ENCODE measurements around the gene SPOP.

Gene SPOP

GRCh38 chr17:49596613-49597244 lies 81.2 kb downstream of the SPOP start:
- H3K36me3 Mint-ChIP-seq (ENCODE audit: low read depth), result peaks cover 69% of the 10 kb centered on the region
- no peaks in the 10 kb centered on the region for H3K9me3 Mint-ChIP-seq
- no peaks in the 10 kb centered on the region for H3K27me3 Mint-ChIP-seq (ENCODE audit: low read depth)
- no peaks in the 10 kb centered on the region for H3K4me1 Mint-ChIP-seq
- TF ChIP-seq CTCF (IDR thresholded peaks at IDR 0.05; ENCODE audit: unreplicated experiment in 3 of 3), result no peak
- no peak overlapping the region for H3K27ac Mint-ChIP-seq
- no peak overlapping the region for H3K4me3 Mint-ChIP-seq

GRCh38 chr17:49595980-49596379 lies 81.9 kb downstream of the SPOP start:
- TF ChIP-seq CTCF (IDR thresholded peaks at IDR 0.05; ENCODE audit: unreplicated experiment in 3 of 3), result no peak
- H3K4me1 Mint-ChIP-seq, result no peaks in the 10 kb centered on the region
- no peak overlapping the region for H3K27ac Mint-ChIP-seq
- H3K36me3 Mint-ChIP-seq (ENCODE audit: low read depth), result peaks cover 68% of the 10 kb centered on the region
- no peaks in the 10 kb centered on the region for H3K27me3 Mint-ChIP-seq (ENCODE audit: low read depth)
- no peak overlapping the region for H3K4me3 Mint-ChIP-seq
- no peaks in the 10 kb centered on the region for H3K9me3 Mint-ChIP-seq

GRCh38 chr17:49595328-49595727 lies 82.6 kb downstream of the SPOP start:
- no peak overlapping the region for H3K4me3 Mint-ChIP-seq
- no peak for TF ChIP-seq CTCF (IDR thresholded peaks at IDR 0.05; ENCODE audit: unreplicated experiment in 3 of 3)
- no peaks in the 10 kb centered on the region for H3K9me3 Mint-ChIP-seq
- no peaks in the 10 kb centered on the region for H3K27me3 Mint-ChIP-seq (ENCODE audit: low read depth)
- H3K36me3 Mint-ChIP-seq (ENCODE audit: low read depth), result peaks cover 61% of the 10 kb centered on the region
- H3K4me1 Mint-ChIP-seq, result no peaks in the 10 kb centered on the region
- H3K27ac Mint-ChIP-seq, result no peak overlapping the region

GRCh38 chr17:49592263-49592662 lies 85.6 kb downstream of the SPOP start:
- Mint-ChIP-seq H3K27ac (no peak overlapping the region), H3K9me3 (no peaks in the 10 kb centered on the region)

GRCh38 chr17:49590874-49591273 lies 87.0 kb downstream of the SPOP start:
- Mint-ChIP-seq H3K4me3 (no peak overlapping the region), H3K27me3 (ENCODE audit: low read depth) (no peaks in the 10 kb centered on the region), H3K27ac (no peak overlapping the region), H3K9me3 (no peaks in the 10 kb centered on the region), H3K36me3 (ENCODE audit: low read depth) (peaks cover 24% of the 10 kb centered on the region), H3K4me1 (no peaks in the 10 kb centered on the region)
- no peak for TF ChIP-seq CTCF (IDR thresholded peaks at IDR 0.05; ENCODE audit: unreplicated experiment in 3 of 3)

More at GRCh38 chr17:49592263-49592662, 85.6 kb downstream of the SPOP start:
- Mint-ChIP-seq H3K4me3 (no peak overlapping the region), H3K4me1 (no peaks in the 10 kb centered on the region), H3K36me3 (ENCODE audit: low read depth) (peaks cover 37% of the 10 kb centered on the region), H3K27me3 (ENCODE audit: low read depth) (no peaks in the 10 kb centered on the region)
- TF ChIP-seq CTCF (IDR thresholded peaks at IDR 0.05; ENCODE audit: unreplicated experiment in 3 of 3), result no peak

- H3K4me1 Mint-ChIP-seq, result no peaks in the 10 kb centered on the region
- H3K27ac Mint-ChIP-seq, result no peak overlapping the region
- TF ChIP-seq CTCF (IDR thresholded peaks at IDR 0.05; ENCODE audit: unreplicated experiment in 3 of 3), result no peak
- no peak overlapping the region for H3K4me3 Mint-ChIP-seq
- no peaks in the 10 kb centered on the region for H3K9me3 Mint-ChIP-seq
- peaks cover 19% of the 10 kb centered on the region for H3K36me3 Mint-ChIP-seq (ENCODE audit: low read depth)
- no peaks in the 10 kb centered on the region for H3K27me3 Mint-ChIP-seq (ENCODE audit: low read depth)
Measured at GRCh38 chr17:49589577-49589927, 88.3 kb downstream of the SPOP start.

Measured in nephron (organoid).